ENCODE results near the gene KDM5D.

The KDM5D gene

GRCh38 chrY:19717146-19717545, 27.4 kb downstream of the KDM5D start:
- TF ChIP-seq CTCF (IDR thresholded peaks at IDR 0.05): no peak
- Mint-ChIP-seq H3K4me1 (no peaks in the 10 kb centered on the region), H3K36me3 (ENCODE audit: low read depth) (no peaks in the 10 kb centered on the region), H3K4me3 (no peak overlapping the region), H3K9me3 (no peaks in the 10 kb centered on the region), H3K27me3 (ENCODE audit: low read depth, poor library complexity) (no peaks in the 10 kb centered on the region), H3K27ac (no peak overlapping the region)
- no peak for DNase-seq

DNA sequence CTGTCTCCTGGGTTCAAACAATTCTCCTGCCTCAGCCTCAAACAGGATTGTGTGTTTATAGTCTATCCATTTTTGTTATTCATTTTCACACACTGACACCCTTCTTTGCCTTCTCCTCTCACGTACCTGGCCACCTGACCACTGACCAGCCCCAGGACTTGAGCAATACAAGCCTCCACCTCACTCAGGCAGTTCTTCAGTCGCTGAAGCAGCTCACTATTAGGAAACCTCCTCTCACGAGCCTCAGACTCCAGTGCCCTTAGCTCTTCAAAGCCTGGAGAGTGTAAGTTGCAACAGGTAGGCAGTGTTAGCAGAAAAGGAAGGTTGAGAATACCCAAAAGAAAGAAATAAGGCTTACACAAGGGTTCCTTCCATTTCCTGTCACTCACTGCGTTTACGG, 29.3 kb downstream of the KDM5D start:
- H3K27ac Mint-ChIP-seq: no peak overlapping the region
- H3K27me3 Mint-ChIP-seq (ENCODE audit: low read depth, poor library complexity): no peaks in the 10 kb centered on the region
- no peak overlapping the region for H3K4me3 Mint-ChIP-seq
- no peaks in the 10 kb centered on the region for H3K9me3 Mint-ChIP-seq
- no peak for TF ChIP-seq CTCF (IDR thresholded peaks at IDR 0.05)
- H3K36me3 Mint-ChIP-seq (ENCODE audit: low read depth): no peaks in the 10 kb centered on the region
- DNase-seq: no peak
- H3K4me1 Mint-ChIP-seq: no peaks in the 10 kb centered on the region

- H3K9me3 Mint-ChIP-seq: no peaks in the 10 kb centered on the region
- H3K4me3 Mint-ChIP-seq: no peak overlapping the region
- no peak for TF ChIP-seq CTCF (IDR thresholded peaks at IDR 0.05)
- no peaks in the 10 kb centered on the region for H3K27me3 Mint-ChIP-seq (ENCODE audit: low read depth, poor library complexity)
- H3K36me3 Mint-ChIP-seq (ENCODE audit: low read depth): no peaks in the 10 kb centered on the region
- no peak for DNase-seq
- no peaks in the 10 kb centered on the region for H3K4me1 Mint-ChIP-seq
- no peak overlapping the region for H3K27ac Mint-ChIP-seq
Observed at GRCh38 chrY:19713430-19713829, 31.1 kb downstream of the KDM5D start.

- H3K4me3 Mint-ChIP-seq: no peak overlapping the region
- no peak overlapping the region for H3K27ac Mint-ChIP-seq
- no peaks in the 10 kb centered on the region for H3K9me3 Mint-ChIP-seq
- H3K4me1 Mint-ChIP-seq: no peaks in the 10 kb centered on the region
- no peak for TF ChIP-seq CTCF (IDR thresholded peaks at IDR 0.05)
- DNase-seq: no peak
- H3K27me3 Mint-ChIP-seq (ENCODE audit: low read depth, poor library complexity): no peaks in the 10 kb centered on the region
- no peaks in the 10 kb centered on the region for H3K36me3 Mint-ChIP-seq (ENCODE audit: low read depth)
Observed at GRCh38 chrY:19706273-19706672, 38.3 kb downstream of the KDM5D start.

DNA sequence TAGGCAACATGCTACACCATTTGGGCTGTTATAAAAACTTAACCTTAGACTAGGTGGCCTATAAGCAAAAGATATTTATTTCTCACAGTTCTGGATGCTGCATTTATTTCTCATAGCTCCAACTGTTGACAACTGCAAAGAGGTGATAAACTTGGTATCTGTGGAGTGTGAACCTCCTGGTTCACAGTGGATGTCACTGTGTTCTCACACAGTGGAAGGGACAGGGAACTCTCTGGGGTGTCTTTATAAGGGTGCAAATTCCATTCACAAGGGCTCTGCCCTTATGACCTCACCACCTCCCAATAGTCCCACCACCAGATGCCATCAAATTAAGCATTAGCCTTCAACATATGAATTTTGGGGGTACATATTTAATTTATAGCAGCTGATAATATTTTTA, 46.0 kb downstream of the KDM5D start:
- Mint-ChIP-seq H3K27ac (no peak overlapping the region), H3K9me3 (no peaks in the 10 kb centered on the region), H3K4me3 (no peak overlapping the region), H3K27me3 (ENCODE audit: low read depth, poor library complexity) (no peaks in the 10 kb centered on the region), H3K4me1 (no peaks in the 10 kb centered on the region), H3K36me3 (ENCODE audit: low read depth) (no peaks in the 10 kb centered on the region)
- no peak for DNase-seq
- TF ChIP-seq CTCF (IDR thresholded peaks at IDR 0.05): no peak

GRCh38 chrY:19680821-19681220, 63.7 kb downstream of the KDM5D start:
- H3K9me3 Mint-ChIP-seq: no peaks in the 10 kb centered on the region
- no peaks in the 10 kb centered on the region for H3K4me1 Mint-ChIP-seq
- no peak for TF ChIP-seq CTCF (IDR thresholded peaks at IDR 0.05)
- no peaks in the 10 kb centered on the region for H3K27me3 Mint-ChIP-seq (ENCODE audit: low read depth, poor library complexity)
- H3K4me3 Mint-ChIP-seq: no peak overlapping the region
- H3K27ac Mint-ChIP-seq: no peak overlapping the region
- DNase-seq: no peak
- no peaks in the 10 kb centered on the region for H3K36me3 Mint-ChIP-seq (ENCODE audit: low read depth)
